GM21515 (cell line): Measurements from ENCODE around the gene PDE7B.

ENCODE experiments used
- ATAC-seq: cut with Tn5 transposase; IDR thresholded peaks from one replicate; pipeline ENCODE4 v1.9.1; 2021; ENCODE audit not compliant: unreplicated experiment

PDE7B gene

GRCh38 chr6:135883536-135883935 lies 32.0 kb downstream of the PDE7B start:
- no peak for ATAC-seq

DNA sequence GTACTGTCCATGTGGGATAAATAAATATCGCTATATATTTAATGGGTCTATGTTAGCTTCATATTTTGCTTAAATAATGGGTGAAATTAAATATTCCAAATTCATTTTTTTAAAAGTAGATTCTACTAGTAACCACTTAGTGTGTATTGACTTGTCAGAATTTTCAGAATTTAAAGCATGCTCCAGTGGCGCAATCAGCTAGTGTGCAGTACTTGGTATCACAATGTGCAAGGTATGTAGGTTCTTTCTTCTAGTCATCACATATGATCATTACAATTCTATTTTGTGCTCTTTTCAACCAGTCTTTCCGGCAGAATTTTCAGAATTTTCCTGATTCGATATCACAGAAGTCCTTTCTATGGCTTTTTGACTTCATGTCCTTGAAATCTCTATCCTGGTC lies 32.6 kb downstream of the PDE7B start:
- ATAC-seq = no peak

- ATAC-seq = no peak
These were observed 35.6 kb downstream of the PDE7B start for GRCh38 chr6:135887069-135887468.

DNA sequence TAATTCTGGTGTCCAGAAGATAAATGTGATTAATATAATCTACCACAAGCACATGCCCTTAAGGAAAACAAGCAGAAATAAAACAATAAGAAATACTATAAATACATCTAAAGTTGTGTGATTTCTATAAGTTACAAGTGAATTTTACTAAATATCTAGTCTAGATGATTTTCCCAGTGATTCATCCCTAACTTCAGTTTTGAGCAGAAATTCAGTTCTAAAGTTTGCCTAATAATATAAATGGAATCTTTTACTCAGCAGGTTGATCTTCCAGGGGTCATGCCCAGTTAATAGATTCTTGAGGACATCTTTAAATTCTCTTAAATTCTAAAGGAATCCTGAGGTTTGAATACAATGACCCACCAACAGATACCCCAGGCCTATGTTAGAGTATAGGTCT lies 37.3 kb downstream of the PDE7B start:
- no peak for ATAC-seq

- ATAC-seq = no peak
These were observed 39.4 kb downstream of the PDE7B start for GRCh38 chr6:135890876-135891275.

DNA sequence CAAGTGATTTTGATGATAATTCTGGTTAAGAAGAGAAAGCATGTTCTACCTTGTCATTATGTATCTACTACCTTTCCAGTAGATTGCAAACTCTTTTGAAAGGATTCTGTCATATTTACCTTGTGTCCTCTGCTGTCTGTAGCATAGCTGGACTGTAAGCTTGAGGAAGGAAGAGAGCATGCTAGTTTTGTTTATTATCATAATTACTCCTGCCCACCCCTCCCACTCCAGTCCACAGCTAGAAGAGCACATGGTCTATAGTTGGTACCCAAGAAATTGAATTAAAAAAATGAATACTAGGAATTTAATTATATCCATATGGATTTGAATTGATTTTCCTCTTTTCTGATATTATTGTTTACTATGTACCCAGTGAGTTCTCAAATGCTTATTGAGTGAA lies 40.2 kb downstream of the PDE7B start:
- no peak for ATAC-seq

GRCh38 chr6:135895231-135895911 lies 43.9 kb downstream of the PDE7B start:
- ATAC-seq = no peak

DNA sequence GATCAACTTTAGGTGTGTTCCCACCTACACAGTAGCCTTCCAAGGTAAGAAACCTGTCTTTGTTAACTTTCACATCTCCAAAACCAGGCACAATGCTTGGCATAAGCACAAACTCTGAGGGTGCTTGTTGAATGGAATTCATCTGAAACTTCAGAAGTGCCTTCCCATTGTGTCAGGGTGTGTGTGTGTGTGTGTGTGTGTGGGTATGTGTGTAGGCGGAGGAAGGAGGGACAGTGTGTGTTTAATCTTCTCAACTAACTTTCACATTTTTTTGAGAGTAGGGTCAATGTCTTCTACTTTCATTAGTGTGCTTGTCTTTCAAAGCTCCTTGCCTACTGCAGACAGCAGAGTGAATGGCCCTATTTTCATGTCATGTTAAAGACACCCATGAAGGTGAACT lies 45.6 kb downstream of the PDE7B start:
- no peak for ATAC-seq

GRCh38 chr6:135901774-135902524 lies 50.4 kb downstream of the PDE7B start:
- ATAC-seq = no peak

DNA sequence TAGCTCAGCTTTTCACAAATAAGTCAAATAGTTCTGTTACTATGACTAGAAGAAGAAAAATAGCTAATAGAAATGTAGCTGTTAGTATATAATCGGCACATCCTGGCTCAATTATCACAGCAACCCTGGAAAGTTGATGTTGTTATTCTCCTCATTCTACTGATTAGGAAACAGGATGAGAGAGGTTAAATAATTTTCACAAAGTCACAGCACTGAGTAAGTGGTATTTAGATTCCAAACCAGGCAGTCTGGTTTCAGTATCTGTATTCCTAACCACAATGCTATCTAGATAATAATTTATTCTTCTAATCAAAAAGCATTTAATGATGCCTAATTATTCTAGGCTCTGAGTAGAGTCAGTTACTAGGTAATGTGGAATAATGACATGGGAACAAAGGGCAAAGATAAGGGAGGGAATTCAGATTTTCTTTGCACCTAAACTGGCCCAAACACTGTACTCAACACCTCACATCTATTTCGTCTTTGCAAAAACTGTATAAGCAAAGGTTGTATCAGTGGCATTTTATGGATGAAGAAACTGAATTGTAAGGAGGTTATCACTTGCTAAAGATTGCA lies 51.3 kb downstream of the PDE7B start:
- no peak for ATAC-seq

GRCh38 chr6:135904666-135905065 lies 53.2 kb downstream of the PDE7B start:
- ATAC-seq = no peak

GRCh38 chr6:135905604-135906300 lies 54.3 kb downstream of the PDE7B start:
- no peak for ATAC-seq

DNA sequence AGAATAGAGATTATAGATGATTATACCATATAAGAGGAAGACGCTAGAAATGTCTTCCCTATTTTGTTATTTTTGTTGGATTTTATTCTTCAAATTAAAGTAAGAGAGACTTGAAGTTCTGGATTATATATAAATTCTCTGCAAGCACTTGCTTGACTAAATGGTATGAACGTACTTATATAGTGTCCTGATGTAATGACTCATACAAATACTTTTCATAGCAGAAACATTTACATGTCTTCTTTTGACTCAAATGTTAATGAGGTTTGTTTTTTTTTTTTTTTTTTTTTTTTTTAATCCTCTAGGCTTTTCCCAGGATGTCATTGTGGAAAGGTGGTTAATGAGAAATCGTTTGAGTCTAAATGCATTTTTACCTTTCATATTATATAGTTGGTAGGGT lies 55.0 kb downstream of the PDE7B start:
- ATAC-seq = no peak

GRCh38 chr6:135906972-135907465 lies 55.5 kb downstream of the PDE7B start:
- no peak for ATAC-seq

DNA sequence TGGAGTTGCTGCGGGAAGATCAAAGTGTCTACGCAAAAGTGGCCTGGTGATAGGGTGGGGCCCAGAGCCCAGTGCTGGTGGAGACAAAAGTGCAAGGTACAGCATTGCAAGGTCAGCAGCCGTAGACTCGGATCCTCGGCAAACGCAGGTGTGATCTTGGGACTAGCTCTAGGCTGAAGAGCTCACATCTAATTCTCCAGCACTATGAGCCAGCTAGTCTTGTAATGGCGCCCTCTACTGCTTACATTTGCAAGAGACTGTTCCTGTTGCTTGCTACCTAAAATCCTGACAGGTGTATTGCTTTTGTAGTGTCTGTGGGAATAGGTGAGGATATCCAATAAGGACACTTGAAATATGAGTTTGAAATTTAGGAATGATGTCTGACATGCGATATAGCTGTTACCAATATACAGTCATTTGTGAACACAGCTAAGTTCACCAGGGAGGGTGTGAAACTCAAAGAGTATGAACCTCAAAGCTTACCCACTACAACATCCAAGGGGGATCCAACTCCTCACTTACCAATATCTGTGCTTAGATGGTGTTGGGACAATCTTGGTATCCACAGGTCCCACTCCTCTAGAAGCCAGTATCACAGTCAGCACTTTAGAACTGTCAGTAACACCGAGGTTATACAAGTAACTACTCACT lies 58.4 kb downstream of the PDE7B start:
- peak; percentile 91 for ATAC-seq

DNA sequence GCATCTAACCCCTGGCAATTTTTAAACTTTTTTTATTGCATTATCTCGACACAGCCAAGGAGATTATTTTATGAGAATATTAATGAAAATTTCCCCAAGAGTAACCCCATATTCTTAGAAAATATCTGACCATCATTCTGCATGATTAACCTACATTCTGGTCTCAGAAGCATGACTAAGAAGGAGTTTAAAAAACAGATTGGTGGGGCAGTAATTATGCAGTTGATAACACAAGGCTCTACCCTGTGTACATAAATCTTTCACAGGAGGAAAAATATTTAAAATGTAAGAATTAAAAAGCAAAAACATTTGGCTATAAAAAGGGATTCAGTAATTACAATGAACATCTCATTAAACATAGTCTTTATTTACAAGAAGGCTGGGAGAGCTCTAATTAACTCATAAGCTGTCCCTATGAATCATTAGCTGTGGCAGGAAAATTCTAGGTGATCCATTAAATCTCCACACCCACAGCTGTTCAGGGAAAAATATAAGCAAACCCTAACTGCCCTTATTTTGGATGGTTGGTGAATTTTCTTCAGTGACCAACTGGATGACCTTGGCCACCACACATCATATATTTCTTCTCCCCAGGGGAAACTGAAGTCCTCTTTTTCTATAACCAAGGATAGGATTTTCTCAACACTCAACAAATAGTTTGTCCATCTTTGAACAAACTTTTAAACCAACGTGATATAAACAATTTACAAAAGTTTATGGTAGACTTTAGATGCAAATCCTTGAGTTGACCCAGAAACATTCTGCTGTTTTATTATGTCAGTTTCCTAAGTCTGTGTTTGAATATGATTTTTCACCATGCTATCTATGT lies 59.5 kb downstream of the PDE7B start:
- ATAC-seq = no peak

DNA sequence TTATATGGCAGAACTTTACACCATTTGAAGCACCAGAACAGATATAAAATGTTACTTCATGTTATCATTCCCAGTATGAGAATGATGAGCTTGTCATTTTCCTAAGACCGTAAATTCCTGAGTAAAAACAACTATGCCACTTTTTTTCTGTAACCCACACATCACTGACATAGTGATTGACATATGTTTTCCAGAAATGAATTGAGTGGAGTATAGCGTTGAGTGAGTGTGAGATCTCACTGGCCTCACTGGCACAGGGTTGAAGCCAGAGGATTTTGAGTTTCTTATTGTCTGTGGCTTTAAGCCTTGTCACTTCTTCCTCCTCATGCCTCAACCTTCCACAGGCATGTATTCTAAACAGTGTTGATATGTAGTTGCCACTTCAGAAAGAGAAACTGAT lies 62.3 kb downstream of the PDE7B start:
- ATAC-seq = no peak

- no peak for ATAC-seq
These were observed 67.5 kb downstream of the PDE7B start for GRCh38 chr6:135919026-135919425.

DNA sequence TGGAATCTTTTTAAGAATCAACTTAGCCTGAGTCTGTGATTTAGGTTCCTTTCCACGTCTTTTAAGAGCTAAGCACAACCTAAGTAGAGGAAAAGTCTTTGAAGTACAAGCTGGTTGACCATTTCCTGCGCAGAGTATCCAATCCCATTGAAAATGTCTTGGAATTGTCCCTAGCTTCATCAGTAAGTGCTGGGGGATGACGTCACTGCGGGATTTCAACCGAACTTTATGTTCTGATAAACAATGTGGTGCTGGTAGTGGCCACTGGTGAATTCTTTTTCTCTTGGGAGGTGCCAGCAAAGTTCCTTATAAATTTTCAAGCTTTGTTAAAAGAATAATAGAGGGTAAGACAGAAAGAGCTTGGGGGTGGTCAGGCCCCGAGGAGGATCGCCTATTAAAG lies 69.2 kb downstream of the PDE7B start:
- ATAC-seq = no peak

DNA sequence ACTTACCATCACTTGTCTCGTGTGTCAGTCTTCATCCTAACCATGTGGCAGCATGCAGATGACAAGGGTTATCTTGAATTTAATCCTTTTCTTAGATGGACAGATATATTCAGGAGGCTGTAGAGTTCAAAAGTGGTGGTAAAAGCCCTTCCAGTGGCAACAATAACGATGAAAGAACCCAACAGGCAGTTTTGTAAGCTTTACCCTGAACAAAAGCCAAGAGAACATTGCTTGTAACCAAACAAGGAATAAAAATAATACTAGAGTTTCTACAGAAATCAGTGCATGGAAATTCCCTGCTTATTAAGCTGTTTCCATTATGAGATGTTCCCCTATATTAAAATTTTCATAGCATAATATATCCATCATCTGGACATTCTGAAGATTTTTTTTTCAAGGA lies 69.7 kb downstream of the PDE7B start:
- no peak for ATAC-seq
